Mononuclear cell (primary cell): ENCODE measurements around the gene COMMD10. TPM values are rescaled to one million over a fixed set of nuclear protein-coding genes. Genes with fewer than 3 reads are reported as not detected.

Experiments used
- H3K27me3 ChIP-seq: 2 replicates; pipeline ENCODE4 v1.6.0; 2011; ENCODE audit warnings: low read length, control low read depth; ENCODE audit not compliant: insufficient read depth
- H3K4me1 ChIP-seq: 2 replicates; pipeline ENCODE4 v1.5.1; 2011; ENCODE audit warnings: mild to moderate bottlenecking, low read length, control low read depth; ENCODE audit not compliant: insufficient read depth
- H3K4me3 ChIP-seq: 2 replicates; pipeline ENCODE4 v1.5.1; 2011; ENCODE audit warnings: mild to moderate bottlenecking, low read length, moderate library complexity
- H3K9me3 ChIP-seq: 2 replicates; pipeline ENCODE4 v1.5.1; 2011; ENCODE audit warnings: low read depth, mild to moderate bottlenecking, control low read depth, low read length
- total RNA-seq: library from RNA; depleted of rRNA; stranded (reverse); fragments of >200 nt; gene quantifications from one replicate; pipeline ENCODE4 v1.2.3, GENCODE V29; 2012

COMMD10 gene
- total RNA-seq, 1 donor: 40.0 TPM

DNA sequence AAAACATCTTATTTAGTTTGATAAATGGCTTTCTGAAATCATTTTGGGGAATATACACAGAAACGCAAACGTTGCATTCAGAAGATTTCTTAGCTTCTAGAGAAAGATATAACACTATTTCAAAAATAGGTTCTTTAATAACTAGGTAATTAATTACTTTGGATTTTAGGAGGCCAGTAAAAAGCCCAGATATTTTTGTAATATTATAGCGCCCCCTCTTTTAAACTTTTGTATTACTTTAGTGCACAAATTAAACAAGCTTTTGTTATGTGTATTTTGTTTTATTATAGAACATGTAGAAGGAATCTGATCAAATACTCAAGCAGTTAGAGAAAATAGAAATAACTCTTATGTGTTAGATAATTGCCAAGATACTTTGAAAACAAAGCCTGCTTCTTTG is 57.7 kb downstream of the COMMD10 start:
- Histone ChIP-seq H3K4me1 (no peaks in the 10 kb centered on the region), H3K9me3 (no peaks in the 10 kb centered on the region), H3K4me3 (no peak overlapping the region), H3K27me3 (no peaks in the 10 kb centered on the region)

DNA sequence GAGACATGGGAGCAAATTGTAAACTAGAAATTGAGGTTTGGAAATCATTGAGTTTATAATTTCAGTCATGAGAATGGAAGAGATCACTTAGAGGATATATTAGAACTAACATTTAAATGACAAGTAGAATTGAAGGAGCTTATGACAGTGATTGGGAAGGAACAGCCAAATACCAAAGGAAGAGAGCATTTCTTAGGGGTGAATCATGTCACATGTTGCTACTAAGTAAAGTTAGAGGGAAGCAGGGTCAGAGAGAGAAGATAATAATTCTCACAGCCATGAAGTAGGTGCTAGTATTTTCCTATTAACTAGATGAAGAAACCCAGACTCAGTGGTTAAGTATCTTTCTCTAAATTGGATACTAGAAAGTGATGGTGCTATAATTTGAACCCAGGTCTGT is 59.3 kb downstream of the COMMD10 start:
- no peaks in the 10 kb centered on the region for H3K9me3 ChIP-seq
- no peak overlapping the region for H3K4me3 ChIP-seq
- H3K4me1 ChIP-seq: no peaks in the 10 kb centered on the region
- no peaks in the 10 kb centered on the region for H3K27me3 ChIP-seq

DNA sequence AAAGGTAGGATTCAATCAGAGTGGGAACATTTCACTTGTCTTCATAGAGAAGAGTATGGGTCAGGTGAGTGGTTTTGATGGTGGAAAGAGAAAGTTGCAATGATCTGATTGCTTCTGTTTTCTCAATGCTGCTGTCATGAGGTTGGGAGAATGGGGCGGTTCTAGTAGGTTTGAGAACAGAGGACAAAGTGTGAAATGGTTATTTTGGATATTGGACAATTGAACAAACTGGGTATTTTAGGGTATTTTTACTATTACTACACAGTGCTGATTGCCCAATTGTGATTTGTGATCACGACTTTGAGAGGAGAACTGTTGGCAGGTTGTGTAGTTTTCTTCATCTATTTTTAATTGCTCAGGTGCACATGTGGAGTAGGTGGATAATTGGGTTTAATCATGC is 60.2 kb downstream of the COMMD10 start:
- H3K4me1 ChIP-seq: no peaks in the 10 kb centered on the region
- H3K4me3 ChIP-seq: no peak overlapping the region
- no peaks in the 10 kb centered on the region for H3K9me3 ChIP-seq
- no peaks in the 10 kb centered on the region for H3K27me3 ChIP-seq

DNA sequence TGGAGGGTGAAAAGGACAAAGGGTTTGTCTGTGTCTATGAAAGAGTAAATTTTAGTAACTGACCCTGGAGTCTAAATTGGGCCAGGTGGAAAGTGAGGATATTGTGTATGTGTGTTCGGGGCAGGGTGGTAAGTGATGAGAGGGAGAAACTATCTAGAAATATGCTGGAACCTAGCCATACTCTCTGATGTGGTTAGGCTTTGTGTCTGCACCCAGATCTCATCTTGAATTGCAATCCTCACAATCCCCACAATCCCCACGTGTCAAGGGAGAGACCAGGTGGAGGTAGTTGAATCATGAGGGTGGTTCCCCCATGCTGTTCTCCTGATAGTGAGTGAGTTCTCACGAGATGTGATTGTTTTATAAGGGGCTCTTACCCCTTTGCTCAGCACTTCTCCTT is 60.6 kb downstream of the COMMD10 start:
- H3K4me1 ChIP-seq: no peaks in the 10 kb centered on the region
- H3K4me3 ChIP-seq: no peak overlapping the region
- no peaks in the 10 kb centered on the region for H3K27me3 ChIP-seq
- H3K9me3 ChIP-seq: no peaks in the 10 kb centered on the region

DNA sequence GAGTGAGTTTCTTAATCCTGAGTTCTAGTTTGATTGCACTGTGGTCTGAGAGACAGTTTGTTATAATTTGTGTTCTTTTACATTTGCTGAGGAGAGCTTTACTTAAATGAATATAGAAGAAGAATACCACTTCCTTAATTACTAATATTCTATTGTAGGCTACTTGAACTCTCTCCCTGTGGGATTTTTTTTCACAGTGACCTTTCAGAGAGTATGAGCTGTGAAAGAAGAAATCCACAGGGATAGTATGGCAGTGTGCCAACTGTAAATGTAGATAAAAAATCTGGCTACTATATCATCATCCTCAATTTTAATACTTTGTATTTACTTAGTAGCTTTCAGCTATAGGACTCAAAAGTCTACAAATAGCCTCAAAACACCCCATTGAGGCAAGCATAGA is 67.3 kb downstream of the COMMD10 start:
- Histone ChIP-seq H3K4me3 (no peak overlapping the region), H3K9me3 (no peaks in the 10 kb centered on the region), H3K27me3 (no peaks in the 10 kb centered on the region), H3K4me1 (no peaks in the 10 kb centered on the region)

DNA sequence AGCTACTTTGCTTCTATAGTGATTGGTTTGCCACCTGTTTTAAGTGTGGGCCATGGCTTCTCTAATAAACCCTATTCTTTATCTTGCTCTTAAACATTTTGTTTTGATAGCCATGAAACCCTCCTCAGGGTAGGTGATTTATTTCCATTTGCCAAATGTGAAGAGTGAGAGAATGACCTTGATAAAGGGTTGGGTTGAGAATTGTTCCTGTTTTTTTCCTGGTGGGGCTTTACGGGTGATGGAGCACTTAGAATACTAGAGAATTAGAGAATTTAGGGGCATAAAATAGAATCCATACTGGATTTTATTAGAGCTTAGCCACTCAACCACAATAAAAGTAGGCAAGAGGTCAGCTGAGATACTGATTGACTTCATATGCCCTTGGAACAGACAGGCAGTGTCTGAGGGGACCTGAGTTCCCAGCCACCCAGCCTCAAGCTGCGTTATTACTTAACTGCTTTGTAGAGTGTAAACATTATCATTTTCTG is 68.9 kb downstream of the COMMD10 start:
- Histone ChIP-seq H3K27me3 (no peaks in the 10 kb centered on the region), H3K4me3 (no peak overlapping the region), H3K4me1 (no peaks in the 10 kb centered on the region), H3K9me3 (no peaks in the 10 kb centered on the region)

DNA sequence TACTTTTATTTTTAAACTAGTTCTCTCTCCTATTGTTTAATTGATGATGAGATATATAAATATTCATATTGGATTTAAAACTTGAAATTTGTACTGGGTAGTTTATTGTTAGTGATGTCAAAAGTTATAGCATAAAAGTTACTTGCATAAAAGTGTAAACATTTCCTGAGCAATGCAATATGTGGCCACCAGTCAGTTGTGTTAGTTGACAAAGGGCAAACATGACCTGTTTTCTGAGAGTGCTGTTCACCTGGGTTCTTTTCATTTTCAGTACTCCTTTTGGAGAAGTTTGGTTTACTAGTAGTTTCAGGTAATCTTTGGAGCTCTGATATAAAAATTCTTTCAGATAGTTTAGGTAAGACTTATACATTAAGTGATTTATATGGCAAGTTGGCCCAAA is 69.4 kb downstream of the COMMD10 start:
- no peaks in the 10 kb centered on the region for H3K9me3 ChIP-seq
- H3K4me1 ChIP-seq: no peaks in the 10 kb centered on the region
- H3K27me3 ChIP-seq: no peaks in the 10 kb centered on the region
- H3K4me3 ChIP-seq: no peak overlapping the region

DNA sequence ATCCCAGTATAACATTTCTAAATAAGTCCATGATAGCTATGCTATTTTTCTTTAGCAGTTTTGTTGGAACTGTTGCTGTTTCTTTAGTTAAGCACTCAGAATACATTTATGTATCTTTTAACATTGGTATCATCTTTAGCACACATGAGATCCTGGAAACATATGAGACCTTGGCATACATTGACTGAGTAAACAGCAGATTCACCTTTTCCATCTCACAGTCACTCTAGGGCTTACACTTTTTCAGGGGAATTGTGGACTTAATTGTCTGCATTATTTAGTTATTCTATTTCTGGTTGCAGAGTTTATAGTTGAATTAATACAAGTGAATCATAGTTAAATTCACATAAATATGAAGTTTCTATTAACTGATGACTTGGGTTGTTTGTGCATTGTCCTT is 70.1 kb downstream of the COMMD10 start:
- Histone ChIP-seq H3K27me3 (no peaks in the 10 kb centered on the region), H3K9me3 (no peaks in the 10 kb centered on the region), H3K4me1 (no peaks in the 10 kb centered on the region), H3K4me3 (no peak overlapping the region)

DNA sequence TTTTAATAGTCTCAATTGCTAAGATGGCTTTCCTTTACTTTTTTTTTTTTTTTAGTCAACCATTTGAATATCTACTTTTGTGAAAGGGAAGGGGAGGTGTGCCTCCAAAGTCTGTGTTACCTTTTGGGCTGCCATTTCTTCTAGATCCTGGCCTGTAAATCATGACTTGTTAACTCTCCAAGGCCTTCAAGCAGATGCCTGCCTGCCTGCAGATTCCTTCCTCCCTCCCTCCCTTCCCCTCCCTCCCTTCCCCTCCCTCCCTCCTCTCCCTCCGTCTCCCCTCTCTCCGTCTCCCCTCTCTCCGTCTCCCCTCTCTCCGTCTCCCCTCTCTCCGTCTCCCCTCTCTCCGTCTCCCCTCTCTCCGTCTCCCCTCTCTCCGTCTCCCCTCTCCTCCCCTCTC is 73.1 kb downstream of the COMMD10 start:
- H3K4me1 ChIP-seq: no peaks in the 10 kb centered on the region
- H3K9me3 ChIP-seq: no peaks in the 10 kb centered on the region

DNA sequence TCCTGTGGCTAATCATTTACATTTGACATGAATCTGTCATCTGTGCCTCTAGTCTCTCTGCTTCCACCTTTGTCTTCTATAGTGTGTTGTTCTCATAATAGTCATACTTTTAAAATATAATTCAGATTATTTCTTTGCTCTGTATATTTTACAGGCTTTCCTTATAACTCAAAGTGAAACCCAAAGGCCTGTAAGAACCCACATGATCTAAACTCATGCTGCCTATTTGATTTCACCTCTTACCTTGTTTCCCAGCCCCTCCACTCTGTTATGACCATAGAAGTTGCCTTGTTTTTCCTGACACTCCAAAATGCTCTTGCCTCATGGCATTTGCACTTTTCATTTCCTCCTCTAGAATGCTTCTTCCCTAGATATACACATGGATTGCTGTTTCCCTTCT is 74.2 kb downstream of the COMMD10 start:
- Histone ChIP-seq H3K4me1 (no peaks in the 10 kb centered on the region), H3K9me3 (no peaks in the 10 kb centered on the region), H3K27me3 (no peaks in the 10 kb centered on the region), H3K4me3 (no peak overlapping the region)

More for the DNA sequence above, 73.1 kb downstream of the COMMD10 start:
- Histone ChIP-seq H3K27me3 (no peaks in the 10 kb centered on the region), H3K4me3 (no peak overlapping the region)

DNA sequence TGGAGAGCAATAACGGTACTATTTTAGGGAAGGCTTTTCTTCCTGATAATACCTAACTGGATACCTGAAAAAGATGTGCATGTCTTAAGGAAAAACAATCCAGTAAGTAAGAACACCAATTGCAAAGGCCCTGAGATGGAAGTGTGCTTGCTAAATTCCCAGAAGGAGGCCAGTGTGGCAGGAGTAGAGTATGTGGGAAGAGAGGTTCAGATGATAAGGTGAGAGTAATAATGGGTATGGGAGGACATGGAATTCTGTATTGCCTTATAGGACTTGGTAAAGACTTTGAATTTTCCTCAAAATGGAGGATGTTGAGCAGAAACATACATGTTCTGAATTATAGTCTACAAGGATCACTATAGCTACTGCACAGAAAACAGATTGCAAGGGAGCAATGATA is 89.3 kb downstream of the COMMD10 start:
- Histone ChIP-seq H3K4me1 (no peaks in the 10 kb centered on the region), H3K27me3 (no peaks in the 10 kb centered on the region), H3K4me3 (no peak overlapping the region), H3K9me3 (no peaks in the 10 kb centered on the region)

DNA sequence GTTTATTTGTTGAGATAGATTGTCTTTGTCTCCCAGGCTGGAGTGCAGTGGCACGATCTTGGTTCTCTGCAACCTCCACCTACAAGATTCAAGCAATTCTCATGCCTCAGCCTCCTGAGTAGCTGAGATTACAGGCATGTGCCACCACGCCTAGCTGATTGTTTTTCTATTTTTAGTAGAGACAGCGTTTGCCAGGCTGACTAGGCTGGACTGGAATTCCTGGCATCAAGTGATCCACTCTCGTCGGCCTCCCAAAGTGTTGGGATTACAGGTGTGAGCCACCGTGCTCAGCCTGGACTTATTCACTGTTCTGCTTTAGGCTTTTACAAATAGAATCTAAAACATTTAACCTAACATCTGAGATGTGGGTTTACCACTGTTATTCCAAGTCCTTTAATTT is 91.3 kb downstream of the COMMD10 start:
- Histone ChIP-seq H3K27me3 (no peaks in the 10 kb centered on the region), H3K4me3 (no peak overlapping the region), H3K9me3 (no peaks in the 10 kb centered on the region), H3K4me1 (no peaks in the 10 kb centered on the region)

DNA sequence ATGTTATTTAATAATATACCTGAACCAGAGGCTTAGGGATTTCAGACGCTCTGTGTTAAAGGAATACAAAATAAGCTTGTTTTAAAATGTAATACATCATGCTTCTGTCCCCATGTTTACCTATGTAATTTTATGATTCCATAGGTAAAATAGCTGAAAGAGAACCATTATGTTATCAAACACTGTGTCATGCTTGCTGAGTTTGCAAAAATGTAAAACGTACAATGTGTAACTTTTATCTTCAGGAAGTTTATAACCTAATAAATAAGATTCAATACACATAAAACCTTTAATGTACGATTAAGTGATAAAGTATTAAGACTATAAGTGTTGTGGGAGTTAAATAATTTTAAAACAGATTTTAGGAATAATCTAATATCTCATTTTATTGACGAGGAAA is 94.1 kb downstream of the COMMD10 start:
- Histone ChIP-seq H3K9me3 (no peaks in the 10 kb centered on the region), H3K27me3 (no peaks in the 10 kb centered on the region), H3K4me3 (no peak overlapping the region), H3K4me1 (no peaks in the 10 kb centered on the region)

DNA sequence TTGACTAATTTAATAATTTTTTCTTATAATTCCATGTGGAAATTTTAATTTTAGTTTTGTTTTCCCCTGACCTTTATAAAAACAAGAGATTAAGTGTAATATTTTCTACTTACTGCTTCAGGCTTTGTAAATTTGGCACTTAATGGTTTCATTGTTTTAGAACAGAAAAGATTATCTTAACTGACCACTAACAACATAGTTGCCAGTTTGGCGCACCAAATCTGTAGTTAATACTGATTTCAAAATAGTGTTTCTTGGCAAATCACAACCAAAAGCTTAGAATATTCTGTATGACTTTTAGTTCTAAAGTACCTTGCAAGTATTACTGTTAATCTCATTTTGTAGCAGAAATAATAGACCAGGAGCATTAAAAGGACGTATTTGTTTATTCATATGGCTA is 124.3 kb downstream of the COMMD10 start:
- Histone ChIP-seq H3K27me3 (no peaks in the 10 kb centered on the region), H3K9me3 (no peaks in the 10 kb centered on the region), H3K4me3 (no peak overlapping the region), H3K4me1 (no peaks in the 10 kb centered on the region)

DNA sequence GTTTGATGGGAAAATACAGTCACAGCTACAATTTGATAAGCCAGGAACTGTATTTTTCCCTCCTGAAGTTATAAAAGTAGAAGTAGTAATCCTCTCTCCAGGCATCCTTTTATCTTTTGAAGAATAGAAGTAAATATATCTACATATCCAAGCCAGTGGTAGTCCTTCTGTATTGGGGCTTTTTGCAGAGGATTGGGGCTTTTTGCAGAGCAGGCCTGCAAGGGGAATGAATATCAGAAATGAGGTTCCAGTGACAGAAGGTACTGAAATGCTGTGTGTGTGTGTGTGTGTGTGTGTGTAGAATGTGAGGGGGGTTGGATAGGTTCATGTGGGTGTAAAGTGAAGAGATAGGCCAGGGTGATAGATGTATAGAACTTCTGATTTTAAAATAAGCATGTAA is 127.4 kb downstream of the COMMD10 start:
- Histone ChIP-seq H3K4me3 (no peak overlapping the region), H3K4me1 (no peaks in the 10 kb centered on the region), H3K9me3 (no peaks in the 10 kb centered on the region), H3K27me3 (no peaks in the 10 kb centered on the region)

DNA sequence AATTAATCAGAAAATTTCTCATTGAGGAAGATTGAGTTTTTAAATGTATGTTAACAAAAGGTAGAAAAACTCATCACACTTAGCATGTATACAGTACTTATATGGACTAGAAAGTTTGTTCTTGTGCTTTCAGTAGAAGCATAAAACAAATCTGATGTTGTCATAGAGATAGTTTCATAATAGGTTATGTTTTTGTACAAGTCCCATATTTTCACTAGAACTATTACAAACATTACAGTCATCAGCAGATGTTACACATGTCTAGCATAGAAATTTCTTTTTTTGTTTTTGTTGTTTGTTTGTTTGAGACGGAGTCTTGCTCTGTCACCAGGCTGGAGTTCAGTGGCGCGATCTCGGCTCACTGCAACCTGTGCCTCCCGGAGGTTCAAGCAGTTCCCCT is 131.4 kb downstream of the COMMD10 start:
- H3K9me3 ChIP-seq: no peaks in the 10 kb centered on the region
- H3K4me3 ChIP-seq: no peak overlapping the region
- H3K27me3 ChIP-seq: no peaks in the 10 kb centered on the region
- H3K4me1 ChIP-seq: no peaks in the 10 kb centered on the region
